Activated T-helper 17 cell treated with anti-CD3 and anti-CD28 coated beads, Interleukin-2, amount 50 U/mL, for 72 hours (primary cell): ENCODE measurements around the gene HDAC4. TPM values are rescaled to one million over a fixed set of nuclear protein-coding genes. Genes with fewer than 3 reads are reported as not detected.

Experiments used
- ATAC-seq: fragments of 150-1000 bp; cut with Tn5 transposase; replicated peaks from 2 replicates; pipeline ENCODE4 v1.10.0; 2021; ENCODE audit warnings: mild to moderate bottlenecking, moderate library complexity
- H3K27ac Mint-ChIP-seq: one replicate; pipeline ENCODE4 v1.8.0; 2022; ENCODE audit warnings: mixed read lengths
- H3K27me3 Mint-ChIP-seq: one replicate; pipeline ENCODE4 v1.8.0; 2022; ENCODE audit warnings: mixed read lengths
- H3K36me3 Mint-ChIP-seq: one replicate; pipeline ENCODE4 v1.8.0; 2022; ENCODE audit warnings: low read depth, mild to moderate bottlenecking, mixed read lengths
- H3K4me1 Mint-ChIP-seq: one replicate; pipeline ENCODE4 v1.8.0; 2022; ENCODE audit warnings: mixed read lengths
- H3K4me3 Mint-ChIP-seq: one replicate; pipeline ENCODE4 v1.8.0; 2022; ENCODE audit warnings: mild to moderate bottlenecking, mixed read lengths
- H3K9me3 Mint-ChIP-seq: one replicate; pipeline ENCODE4 v1.8.0; 2022; ENCODE audit warnings: mixed read lengths
- total RNA-seq, 2 donors: library from RNA; stranded (reverse); gene quantifications; one replicate each; pipeline ENCODE4 v1.2.3, GENCODE V29; 2022

The HDAC4 gene
- total RNA-seq, 2 donors from 2014 or later = 34.3 to 52.9 TPM

- Mint-ChIP-seq H3K4me1 (peaks cover 26% of the 10 kb centered on the region), H3K4me3 (no peak overlapping the region), H3K27me3 (no peaks in the 10 kb centered on the region), H3K36me3 (peaks cover 12% of the 10 kb centered on the region), H3K27ac (no peak overlapping the region), H3K9me3 (no peaks in the 10 kb centered on the region)
- ATAC-seq = no peak
These were observed 161.8 kb downstream of the HDAC4 start for GRCh38 chr2:239238839-239239606.

GRCh38 chr2:239238381-239238780, 162.4 kb downstream of the HDAC4 start:
- Mint-ChIP-seq H3K9me3 (no peaks in the 10 kb centered on the region), H3K36me3 (peaks cover 14% of the 10 kb centered on the region), H3K27ac (no peak overlapping the region), H3K4me1 (peaks cover 24% of the 10 kb centered on the region), H3K27me3 (no peaks in the 10 kb centered on the region), H3K4me3 (no peak overlapping the region)
- ATAC-seq = no peak

- no peaks in the 10 kb centered on the region for H3K27me3 Mint-ChIP-seq
- H3K27ac Mint-ChIP-seq = no peak overlapping the region
- no peak overlapping the region for H3K4me3 Mint-ChIP-seq
- peaks cover 27% of the 10 kb centered on the region for H3K4me1 Mint-ChIP-seq
- ATAC-seq = no peak
- no peaks in the 10 kb centered on the region for H3K9me3 Mint-ChIP-seq
- peaks cover 17% of the 10 kb centered on the region for H3K36me3 Mint-ChIP-seq
These were observed 164.0 kb downstream of the HDAC4 start for GRCh38 chr2:239236808-239237205.

- no peak overlapping the region for H3K4me3 Mint-ChIP-seq
- no peaks in the 10 kb centered on the region for H3K9me3 Mint-ChIP-seq
- no peak overlapping the region for H3K27ac Mint-ChIP-seq
- peaks cover 27% of the 10 kb centered on the region for H3K4me1 Mint-ChIP-seq
- no peak for ATAC-seq
- H3K36me3 Mint-ChIP-seq = peaks cover 17% of the 10 kb centered on the region
- H3K27me3 Mint-ChIP-seq = no peaks in the 10 kb centered on the region
These were observed 164.6 kb downstream of the HDAC4 start for GRCh38 chr2:239236043-239236807.

GRCh38 chr2:239235311-239235710, 165.5 kb downstream of the HDAC4 start:
- H3K36me3 Mint-ChIP-seq = peaks cover 17% of the 10 kb centered on the region
- peaks cover 36% of the 10 kb centered on the region for H3K4me1 Mint-ChIP-seq
- peak overlapping the region; percentile 63 for H3K4me3 Mint-ChIP-seq
- H3K27me3 Mint-ChIP-seq = no peaks in the 10 kb centered on the region
- H3K9me3 Mint-ChIP-seq = no peaks in the 10 kb centered on the region
- ATAC-seq = no peak
- no peak overlapping the region for H3K27ac Mint-ChIP-seq

GRCh38 chr2:239234191-239235175, 166.3 kb downstream of the HDAC4 start:
- Mint-ChIP-seq H3K9me3 (no peaks in the 10 kb centered on the region), H3K4me3 (peak overlapping the region; percentile 63), H3K36me3 (peaks cover 17% of the 10 kb centered on the region), H3K27ac (peak overlapping the region; percentile 40), H3K27me3 (no peaks in the 10 kb centered on the region), H3K4me1 (peaks cover 37% of the 10 kb centered on the region)
- ATAC-seq = peak; percentile 86

- ATAC-seq = no peak
- Mint-ChIP-seq H3K36me3 (peaks cover 17% of the 10 kb centered on the region), H3K27me3 (no peaks in the 10 kb centered on the region), H3K27ac (peak overlapping the region; percentile 53), H3K9me3 (no peaks in the 10 kb centered on the region), H3K4me3 (peak overlapping the region; percentile 63), H3K4me1 (peaks cover 37% of the 10 kb centered on the region)
These were observed 167.2 kb downstream of the HDAC4 start for GRCh38 chr2:239233576-239233975.

- Mint-ChIP-seq H3K4me1 (peaks cover 36% of the 10 kb centered on the region), H3K27me3 (no peaks in the 10 kb centered on the region), H3K9me3 (no peaks in the 10 kb centered on the region), H3K4me3 (peak overlapping the region; percentile 78), H3K27ac (no peak overlapping the region), H3K36me3 (peaks cover 17% of the 10 kb centered on the region)
- ATAC-seq = peak; percentile 45
These were observed 168.6 kb downstream of the HDAC4 start for GRCh38 chr2:239232195-239232578.

GRCh38 chr2:239231231-239232194, 169.3 kb downstream of the HDAC4 start:
- H3K36me3 Mint-ChIP-seq = peaks cover 17% of the 10 kb centered on the region
- ATAC-seq = peak; percentile 20
- no peaks in the 10 kb centered on the region for H3K9me3 Mint-ChIP-seq
- H3K4me1 Mint-ChIP-seq = peaks cover 41% of the 10 kb centered on the region
- H3K27me3 Mint-ChIP-seq = no peaks in the 10 kb centered on the region
- H3K27ac Mint-ChIP-seq = peak overlapping the region; percentile 85
- peak overlapping the region; percentile 78 for H3K4me3 Mint-ChIP-seq

GRCh38 chr2:239230318-239231052, 170.3 kb downstream of the HDAC4 start:
- Mint-ChIP-seq H3K9me3 (no peaks in the 10 kb centered on the region), H3K4me3 (peak overlapping the region; percentile 78), H3K27ac (peak overlapping the region; percentile 85), H3K4me1 (peaks cover 44% of the 10 kb centered on the region), H3K27me3 (no peaks in the 10 kb centered on the region), H3K36me3 (peaks cover 17% of the 10 kb centered on the region)
- ATAC-seq = peak; percentile 22

GRCh38 chr2:239229545-239230279, 171.1 kb downstream of the HDAC4 start:
- peaks cover 46% of the 10 kb centered on the region for H3K4me1 Mint-ChIP-seq
- H3K9me3 Mint-ChIP-seq = no peaks in the 10 kb centered on the region
- peak overlapping the region; percentile 78 for H3K4me3 Mint-ChIP-seq
- ATAC-seq = no peak
- no peak overlapping the region for H3K27ac Mint-ChIP-seq
- H3K27me3 Mint-ChIP-seq = no peaks in the 10 kb centered on the region
- H3K36me3 Mint-ChIP-seq = peaks cover 12% of the 10 kb centered on the region

GRCh38 chr2:239227661-239228371, 173.0 kb downstream of the HDAC4 start:
- H3K36me3 Mint-ChIP-seq = no peaks in the 10 kb centered on the region
- no peak overlapping the region for H3K4me3 Mint-ChIP-seq
- H3K4me1 Mint-ChIP-seq = peaks cover 42% of the 10 kb centered on the region
- H3K27me3 Mint-ChIP-seq = no peaks in the 10 kb centered on the region
- no peaks in the 10 kb centered on the region for H3K9me3 Mint-ChIP-seq
- no peak for ATAC-seq
- peak overlapping the region; percentile 13 for H3K27ac Mint-ChIP-seq
